Right lobe of liver (tissue), 6 donors: Measurements from ENCODE around the gene TMEM125. TPM values are rescaled to one million over a fixed set of nuclear protein-coding genes. Genes with fewer than 3 reads are reported as not detected.
A peak's percentile ranks its signal among the peaks of the same experiment; 100 is the strongest.

Experiments used
- ATAC-seq, 4 donors: fragments of 200-7000 bp; cut with Tn5 transposase; one replicate each; pipeline ENCODE4 v1.9.1; 2020; ENCODE audit warnings: mild to moderate bottlenecking in 4 of 4, moderate library complexity in 4 of 4
- DNase-seq, 3 donors: peaks; one replicate each; pipeline ENCODE4 v3.0.0-alpha.2; 2020
- H3K27ac ChIP-seq, 3 donors: fragments of 200-600 bp; one replicate each; pipeline ENCODE4 v1.8.0; 2022
- H3K27me3 ChIP-seq, 2 donors: fragments of 200-600 bp; one replicate each; pipeline ENCODE4 v1.8.0; 2022
- H3K36me3 ChIP-seq, 4 donors: fragments of 200-600 bp; sonication (generic) in 1 of 4; one replicate each; pipeline versions ENCODE4 v1.5.1 to v1.8.0; 2017 to 2022; ENCODE audit warnings: control low read depth in 1 of 4
- H3K4me1 ChIP-seq, 4 donors: fragments of 200-600 bp; sonication (generic) in 1 of 4; one replicate each; pipeline versions ENCODE4 v1.5.1 to v1.8.0; 2017 to 2022; ENCODE audit warnings: control low read depth in 1 of 4
- H3K4me3 ChIP-seq, 3 donors: fragments of 200-600 bp; one replicate each; pipeline ENCODE4 v1.8.0; 2022
- H3K9me3 ChIP-seq, 4 donors: fragments of 200-600 bp; sonication (generic) in 1 of 4; one replicate each; pipeline versions ENCODE4 v1.5.1 to v1.8.0; 2017 to 2022; ENCODE audit warnings: control low read depth in 1 of 4
- CTCF ChIP-seq, 4 donors: fragments of 200-600 bp in 3 of 4; fragments of 450-650 bp in 1 of 4; IDR thresholded peaks; one replicate each; pipeline versions ENCODE4 v1.5.1 to v1.8.0; 2016 to 2022; ENCODE audit warnings: antibody characterized with exemption in 4 of 4, mild to moderate bottlenecking in 2 of 4
- POLR2A ChIP-seq: fragments of 450-650 bp; IDR thresholded peaks from one replicate; pipeline ENCODE4 v1.6.1; 2017; ENCODE audit warnings: antibody characterized with exemption, mild to moderate bottlenecking
- WGBS: methylation state at CpG from one replicate; pipeline ENCODE4 v1.1.6; 2018; ENCODE audit warnings: low coverage, low lambda C conversion rate; ENCODE audit not compliant: insufficient coverage; ENCODE audit errors: missing lambda C conversion rate; 5-methylcytosine and 5-hydroxymethylcytosine counted together
- intact Hi-C, 2 donors: fragments of 100-400 bp; cut with DNase I; formaldehyde crosslinking; loops; one replicate each; pipeline versions ENCODE4 v1.11.2 to v1.14.1; 2022
- total RNA-seq, 6 experiments: library from RNA; depleted of rRNA in 2 of 6; stranded (reverse); fragments of >200 nt in 2 of 6; fragmentation: NEBNext Ultra II Directional in 3 of 6; extraction: Animal tissue kit (Norgen Biotek cat#: 25700) in 3 of 6; gene quantifications; one replicate each; pipeline versions ENCODE4 v1.1.0 to v1.2.4, GENCODE V29; 2016 to 2023
- donor health status: DM: no; HTN: yes; CAD: no.
- donor health status: DM: no; HTN: no; CAD: no.
- donor health status: DM: no; HTN: no; CAD: no.
- donor health status: DM: no; HTN: yes; CAD: no.
- donor health status: DM: no; HTN: yes; CAD: no.

Gene TMEM125
- total RNA-seq, 6 experiments from 2014 or later: 0.21 to 0.27 TPM; not detected in 4

GRCh38 chr1:43318831-43319230 is 49.0 kb downstream of the TMEM125 start:
- H3K4me1 ChIP-seq: peaks cover 0 to 8% (median 3%) of the 10 kb centered on the region in 4 donors
- no peak for TF ChIP-seq POLR2A
- TF ChIP-seq CTCF (IDR thresholded peaks at IDR 0.05): no peak
- no peaks in the 10 kb centered on the region for H3K9me3 ChIP-seq
- no peak overlapping the region for H3K27ac ChIP-seq
- no peaks in the 10 kb centered on the region for H3K36me3 ChIP-seq
- intact Hi-C loops: no loop called here
- 60% methylated on average over 1 of the region's 4 CpGs for WGBS
- no peaks in the 10 kb centered on the region for H3K27me3 ChIP-seq
- no peak for DNase-seq
- no peak for ATAC-seq
- no peak overlapping the region for H3K4me3 ChIP-seq

- H3K27ac ChIP-seq: no peak overlapping the region
- TF ChIP-seq POLR2A: no peak
- no peak for TF ChIP-seq CTCF (IDR thresholded peaks at IDR 0.05)
- DNase-seq: no peak
- no peaks in the 10 kb centered on the region for H3K36me3 ChIP-seq
- intact Hi-C loops: no loop called here
- no peak for ATAC-seq
- no peak overlapping the region for H3K4me3 ChIP-seq
- no peaks in the 10 kb centered on the region for H3K9me3 ChIP-seq
- H3K4me1 ChIP-seq: peaks cover 0 to 3% (median under 1%) of the 10 kb centered on the region in 4 donors
- WGBS: no CpG with 5 or more reads among the region's 5 CpGs
- H3K27me3 ChIP-seq: no peaks in the 10 kb centered on the region
Measured at GRCh38 chr1:43319288-43319687, 49.5 kb downstream of the TMEM125 start.

- no peaks in the 10 kb centered on the region for H3K36me3 ChIP-seq
- ATAC-seq: no peak
- no peaks in the 10 kb centered on the region for H3K27me3 ChIP-seq
- WGBS: 80% methylated on average over 1 of the region's 3 CpGs
- no peaks in the 10 kb centered on the region for H3K9me3 ChIP-seq
- H3K4me1 ChIP-seq: no peaks in the 10 kb centered on the region
- TF ChIP-seq CTCF (IDR thresholded peaks at IDR 0.05) (no peak), POLR2A (no peak)
- DNase-seq: no peak
- H3K27ac ChIP-seq: no peak overlapping the region
- no peak overlapping the region for H3K4me3 ChIP-seq
- intact Hi-C loops: no loop called here
Measured at GRCh38 chr1:43319766-43320165, 50.0 kb downstream of the TMEM125 start.

- H3K27ac ChIP-seq: no peak overlapping the region
- WGBS: 90% methylated on average over 6 of the region's 16 CpGs
- H3K27me3 ChIP-seq: no peaks in the 10 kb centered on the region
- intact Hi-C loops: no loop called here
- TF ChIP-seq POLR2A (no peak), CTCF (IDR thresholded peaks at IDR 0.05) (no peak)
- H3K4me3 ChIP-seq: no peak overlapping the region
- H3K4me1 ChIP-seq: no peaks in the 10 kb centered on the region
- H3K36me3 ChIP-seq: no peaks in the 10 kb centered on the region
- no peaks in the 10 kb centered on the region for H3K9me3 ChIP-seq
- DNase-seq: no peak
- no peak for ATAC-seq
Measured at GRCh38 chr1:43321331-43321891, 51.6 kb downstream of the TMEM125 start.

- H3K9me3 ChIP-seq: no peaks in the 10 kb centered on the region
- H3K27me3 ChIP-seq: no peaks in the 10 kb centered on the region
- H3K4me3 ChIP-seq: no peak overlapping the region
- no peak overlapping the region for H3K27ac ChIP-seq
- H3K36me3 ChIP-seq: no peaks in the 10 kb centered on the region
- TF ChIP-seq CTCF (IDR thresholded peaks at IDR 0.05): no peak
- no peak for TF ChIP-seq POLR2A
- ATAC-seq (no peak), DNase-seq (peak in 1 of 3 donors; percentile 24)
- 86% methylated on average over 4 of the region's 5 CpGs for WGBS
- intact Hi-C loops: no loop called here
- no peaks in the 10 kb centered on the region for H3K4me1 ChIP-seq
Measured at GRCh38 chr1:43322506-43322905, 52.7 kb downstream of the TMEM125 start.
